Vagina (tissue), 2 donors: ENCODE results near the gene IL17C. TPM values are rescaled to one million over a fixed set of nuclear protein-coding genes. Genes with fewer than 3 reads are reported as not detected.
A peak's percentile ranks its signal among the peaks of the same experiment; 100 is the strongest.

ENCODE experiments used
- DNase-seq, 2 donors: peaks; one replicate each; pipeline ENCODE4 v3.0.0-alpha.2; 2017; ENCODE audit errors: extremely low spot score in 2 of 2
- H3K27ac ChIP-seq: fragments of 200-600 bp; sonication (generic); one replicate; pipeline ENCODE4 v1.5.1; 2019
- H3K27me3 ChIP-seq: fragments of 200-600 bp; sonication (generic); one replicate; pipeline ENCODE4 v1.5.1; 2019
- H3K36me3 ChIP-seq, 2 donors: fragments of 200-600 bp; sonication (generic); one replicate each; pipeline ENCODE4 v1.5.1; 2017 to 2019
- H3K4me1 ChIP-seq: fragments of 200-600 bp; sonication (generic); one replicate; pipeline ENCODE4 v1.5.1; 2019
- H3K4me3 ChIP-seq, 2 donors: fragments of 200-600 bp; sonication (generic); 1 replicate in 1 of 2; 2 replicates in 1 of 2; pipeline ENCODE4 v1.5.1; 2016 to 2019
- H3K9me3 ChIP-seq: fragments of 200-600 bp; sonication (generic); one replicate; pipeline ENCODE4 v1.5.1; 2019
- CTCF ChIP-seq, 3 experiments: fragments of 450-650 bp in 2 of 3; fragments of 200-600 bp in 1 of 3; sonication (generic) in 1 of 3; IDR thresholded peaks; one replicate each; pipeline ENCODE4 v1.5.1; 2017 to 2019; ENCODE audit warnings: antibody characterized with exemption in 3 of 3, mild to moderate bottlenecking in 2 of 3, moderate library complexity in 2 of 3
- POLR2A ChIP-seq, 2 donors: fragments of 450-650 bp; IDR thresholded peaks; one replicate each; pipeline ENCODE4 v1.6.1; 2017; ENCODE audit warnings: antibody characterized with exemption in 2 of 2, mild to moderate bottlenecking in 2 of 2, moderate library complexity in 2 of 2
- POLR2AphosphoS5 ChIP-seq, 2 donors: sonication (generic); formaldehyde crosslinking; IDR thresholded peaks; one replicate each; pipeline ENCODE4 v1.9.0; 2017; ENCODE audit warnings: antibody characterized with exemption in 2 of 2, mild to moderate bottlenecking in 2 of 2, low read depth in 1 of 2; ENCODE audit not compliant: insufficient read depth in 1 of 2
- intact Hi-C: fragments of 100-400 bp; cut with DNase I; formaldehyde crosslinking; loops from one replicate; pipeline ENCODE4 v1.15.1; 2023
- total RNA-seq: library from RNA; depleted of rRNA; stranded (reverse); fragments of >200 nt; gene quantifications from one replicate; pipeline ENCODE4 v1.2.3, GENCODE V29; 2016

IL17C gene
- total RNA-seq, 1 donor from 2014 or later = not detected

- Histone ChIP-seq H3K9me3 (no peaks in the 10 kb centered on the region), H3K36me3 (no peaks in the 10 kb centered on the region), H3K27me3 (no peaks in the 10 kb centered on the region), H3K27ac (no peak overlapping the region), H3K4me1 (peaks cover 9% of the 10 kb centered on the region), H3K4me3 (no peak overlapping the region)
- DNase-seq = no peak
- TF ChIP-seq POLR2A (IDR thresholded peaks at IDR 0.05) (no peak), POLR2AphosphoS5 (IDR thresholded peaks at IDR 0.05; ENCODE audit: insufficient read depth in 1 of 2, low read depth in 1 of 2) (no peak), CTCF (IDR thresholded peaks at IDR 0.05) (no peak)
- intact Hi-C loops = no loop called here
These were observed 20.8 kb downstream of the IL17C start for GRCh38 chr16:88659160-88659559.

- peaks cover 9% of the 10 kb centered on the region for H3K4me1 ChIP-seq
- no peak overlapping the region for H3K27ac ChIP-seq
- no peaks in the 10 kb centered on the region for H3K9me3 ChIP-seq
- H3K4me3 ChIP-seq = no peak overlapping the region
- no peak for DNase-seq
- H3K36me3 ChIP-seq = no peaks in the 10 kb centered on the region
- intact Hi-C loops = no loop called here
- no peaks in the 10 kb centered on the region for H3K27me3 ChIP-seq
- TF ChIP-seq CTCF (IDR thresholded peaks at IDR 0.05) = no peak
- TF ChIP-seq POLR2A (IDR thresholded peaks at IDR 0.05) = no peak
- TF ChIP-seq POLR2AphosphoS5 (IDR thresholded peaks at IDR 0.05; ENCODE audit: insufficient read depth in 1 of 2, low read depth in 1 of 2) = no peak
These were observed 23.1 kb downstream of the IL17C start for GRCh38 chr16:88661468-88661867.

DNA sequence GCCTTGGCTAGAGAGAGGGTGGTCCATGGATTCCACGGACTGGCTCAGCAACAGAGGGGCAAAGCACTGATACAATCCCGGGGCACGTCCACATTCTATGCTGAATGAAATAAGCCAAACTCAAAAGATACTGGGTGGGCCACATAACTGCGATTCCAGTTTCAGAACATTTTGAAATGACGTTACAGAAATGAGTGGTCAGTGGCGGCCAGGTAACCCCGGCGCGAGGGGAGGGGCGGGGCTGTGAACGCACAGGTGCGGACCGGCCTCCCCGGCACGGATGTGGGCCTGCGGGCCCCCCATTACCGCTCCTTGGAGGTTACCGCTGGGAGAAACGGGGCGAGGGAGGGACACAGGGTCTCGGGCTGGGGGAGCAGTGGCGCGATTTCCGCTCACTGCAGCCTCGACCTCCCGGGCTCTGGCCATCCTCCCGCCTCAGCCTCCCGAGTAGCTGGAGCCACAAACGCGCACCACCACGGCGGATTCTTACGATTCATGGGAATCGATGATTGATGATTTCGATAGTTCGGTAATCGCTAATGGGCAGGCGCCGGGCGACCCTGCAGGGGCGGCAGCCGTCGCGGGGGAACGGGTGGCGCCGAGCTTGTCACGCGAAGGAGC, 24.0 kb downstream of the IL17C start:
- Histone ChIP-seq H3K27ac (peak overlapping the region; percentile 90), H3K36me3 (no peaks in the 10 kb centered on the region), H3K4me1 (peaks cover 9% of the 10 kb centered on the region), H3K4me3 (peak overlapping the region; percentile 73 to 82), H3K9me3 (no peaks in the 10 kb centered on the region), H3K27me3 (no peaks in the 10 kb centered on the region)
- TF ChIP-seq CTCF (IDR thresholded peaks at IDR 0.05) (no peak), POLR2A (IDR thresholded peaks at IDR 0.05) (no peak), POLR2AphosphoS5 (IDR thresholded peaks at IDR 0.05; ENCODE audit: insufficient read depth in 1 of 2, low read depth in 1 of 2) (no peak)
- DNase-seq = no peak
- intact Hi-C loops = no loop called here

- intact Hi-C loops = no loop called here
- Histone ChIP-seq H3K4me3 (peak within 1 kb of the TSS; percentile 73 to 82), H3K27me3 (no peaks in the 10 kb centered on the region), H3K9me3 (no peaks in the 10 kb centered on the region), H3K36me3 (no peaks in the 10 kb centered on the region), H3K4me1 (peaks cover 9% of the 10 kb centered on the region), H3K27ac (peak within 1 kb of the TSS; percentile 90)
- TF ChIP-seq POLR2A (IDR thresholded peaks at IDR 0.05) (peak in 1 of 2 donors; percentile 53), POLR2AphosphoS5 (IDR thresholded peaks at IDR 0.05; ENCODE audit: insufficient read depth in 1 of 2, low read depth in 1 of 2) (peak; percentile 86 to 90), CTCF (IDR thresholded peaks at IDR 0.05) (no peak)
- peak in 1 of 2 donors; percentile 98 for DNase-seq
These were observed 24.7 kb downstream of the IL17C start, which contains the start of gene MVD for GRCh38 chr16:88662843-88663606. Gene MVD, minus strand, starts transcription at chr16:88663091. Its CDS starts 11 bp downstream, at chr16:88663080.

DNA sequence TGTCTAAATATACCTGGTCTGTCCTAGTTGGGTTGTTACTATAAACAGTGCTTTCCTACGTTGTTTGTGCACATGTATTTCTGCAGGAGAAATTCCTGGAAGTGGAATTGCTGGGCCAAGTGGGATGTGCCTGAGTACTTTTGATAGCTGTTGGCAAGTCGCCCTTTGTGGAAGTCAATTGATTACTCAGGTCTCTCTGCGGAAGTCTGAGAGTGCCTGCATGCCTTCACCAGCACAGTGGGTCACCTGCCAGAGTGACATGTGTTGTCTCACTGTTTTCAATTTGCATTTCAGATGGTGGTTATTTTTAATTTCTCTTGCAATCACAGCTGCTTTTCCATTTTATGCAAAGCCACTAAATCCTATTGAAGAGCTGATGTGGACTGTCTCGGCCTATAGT, 26.8 kb downstream of the IL17C start:
- DNase-seq = no peak
- Histone ChIP-seq H3K27ac (no peak overlapping the region), H3K36me3 (no peaks in the 10 kb centered on the region), H3K9me3 (no peaks in the 10 kb centered on the region), H3K4me3 (no peak overlapping the region), H3K4me1 (peaks cover 9% of the 10 kb centered on the region), H3K27me3 (no peaks in the 10 kb centered on the region)
- TF ChIP-seq POLR2A (IDR thresholded peaks at IDR 0.05) (no peak), CTCF (IDR thresholded peaks at IDR 0.05) (no peak), POLR2AphosphoS5 (IDR thresholded peaks at IDR 0.05; ENCODE audit: insufficient read depth in 1 of 2, low read depth in 1 of 2) (no peak)
- intact Hi-C loops = no loop called here
